HL-60 (cell line): ENCODE results near the gene TNS2.
"Not testable (repeated sequence)": the region's sequence is repeated elsewhere in the genome, so short reads cannot be mapped to it uniquely, and the experiment has no call there.

ENCODE experiments used
- DNase-seq, 2 experiments: peaks; one replicate each; pipeline ENCODE4 v3.0.0-alpha.2; 2010 to 2020; ENCODE audit warnings: low read depth in 1 of 2, low spot score in 1 of 2
- H3K27ac ChIP-seq: fragments of 250-450 bp; sonication (Bioruptor Pico); replicated peaks from 2 replicates; pipeline ENCODE4 v1.5.1; 2020; ENCODE audit warnings: mild to moderate bottlenecking, moderate library complexity
- H3K27me3 ChIP-seq: fragments of 250-450 bp; sonication (Bioruptor Pico); 2 replicates; pipeline ENCODE4 v1.5.1; 2021; ENCODE audit warnings: mild to moderate bottlenecking, moderate library complexity; ENCODE audit not compliant: insufficient read depth, poor library complexity, severe bottlenecking
- H3K4me3 ChIP-seq: replicated peaks from 2 replicates; pipeline ENCODE4 v1.5.1; 2011; ENCODE audit warnings: mild to moderate bottlenecking, control low read depth, low read length; ENCODE audit not compliant: insufficient read depth
- GABPA ChIP-seq: IDR thresholded peaks from 2 replicates; pipeline ENCODE4 v1.6.1; 2012; ENCODE audit warnings: low read depth
- POLR2AphosphoS5 ChIP-seq: IDR thresholded peaks from 2 replicates; pipeline ENCODE4 v1.6.1; 2012; ENCODE audit warnings: low read depth
- SPI1 ChIP-seq: IDR thresholded peaks from 2 replicates; pipeline ENCODE4 v1.6.1; 2012; ENCODE audit warnings: low read depth, mild to moderate bottlenecking, borderline replicate concordance
- TF ChIP-seq, protein P1 (sequence below): IDR thresholded peaks from 2 replicates; pipeline ENCODE4 v1.6.1; 2012; ENCODE audit warnings: low read depth; ENCODE audit not compliant: insufficient replicate concordance
- TF ChIP-seq, protein P2 (sequence below): IDR thresholded peaks from one replicate; pipeline ENCODE4 v1.5.1; 2011; ENCODE audit warnings: low read length, control low read depth, inconsistent platforms; ENCODE audit not compliant: insufficient read depth

Gene TNS2

DNA sequence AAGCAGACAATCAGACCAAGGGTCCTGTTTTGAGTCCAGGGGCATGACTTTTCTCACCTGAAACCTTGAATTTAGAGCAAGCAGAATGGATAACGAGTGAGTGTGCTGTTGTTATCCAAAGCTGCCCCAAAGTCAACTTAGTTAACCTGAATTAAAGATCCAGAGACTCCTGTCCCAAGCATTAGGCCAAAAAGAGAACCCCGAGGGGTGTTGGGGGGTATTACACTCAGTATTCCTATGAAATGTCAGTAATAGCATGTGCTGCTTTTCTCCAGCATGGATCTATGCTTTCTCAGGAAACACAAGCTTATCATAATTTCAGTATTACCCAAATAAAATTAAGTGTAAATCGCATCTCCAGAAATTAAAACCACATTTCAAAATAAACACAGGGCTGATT lies 24.6 kb upstream of the TNS2 start:
- Histone ChIP-seq H3K4me3 (no peak overlapping the region), H3K27ac (no peak overlapping the region), H3K27me3 (no peaks in the 10 kb centered on the region)
- TF ChIP-seq SPI1: no peak
- TF ChIP-seq POLR2AphosphoS5: no peak
- TF ChIP-seq, protein P1, sequence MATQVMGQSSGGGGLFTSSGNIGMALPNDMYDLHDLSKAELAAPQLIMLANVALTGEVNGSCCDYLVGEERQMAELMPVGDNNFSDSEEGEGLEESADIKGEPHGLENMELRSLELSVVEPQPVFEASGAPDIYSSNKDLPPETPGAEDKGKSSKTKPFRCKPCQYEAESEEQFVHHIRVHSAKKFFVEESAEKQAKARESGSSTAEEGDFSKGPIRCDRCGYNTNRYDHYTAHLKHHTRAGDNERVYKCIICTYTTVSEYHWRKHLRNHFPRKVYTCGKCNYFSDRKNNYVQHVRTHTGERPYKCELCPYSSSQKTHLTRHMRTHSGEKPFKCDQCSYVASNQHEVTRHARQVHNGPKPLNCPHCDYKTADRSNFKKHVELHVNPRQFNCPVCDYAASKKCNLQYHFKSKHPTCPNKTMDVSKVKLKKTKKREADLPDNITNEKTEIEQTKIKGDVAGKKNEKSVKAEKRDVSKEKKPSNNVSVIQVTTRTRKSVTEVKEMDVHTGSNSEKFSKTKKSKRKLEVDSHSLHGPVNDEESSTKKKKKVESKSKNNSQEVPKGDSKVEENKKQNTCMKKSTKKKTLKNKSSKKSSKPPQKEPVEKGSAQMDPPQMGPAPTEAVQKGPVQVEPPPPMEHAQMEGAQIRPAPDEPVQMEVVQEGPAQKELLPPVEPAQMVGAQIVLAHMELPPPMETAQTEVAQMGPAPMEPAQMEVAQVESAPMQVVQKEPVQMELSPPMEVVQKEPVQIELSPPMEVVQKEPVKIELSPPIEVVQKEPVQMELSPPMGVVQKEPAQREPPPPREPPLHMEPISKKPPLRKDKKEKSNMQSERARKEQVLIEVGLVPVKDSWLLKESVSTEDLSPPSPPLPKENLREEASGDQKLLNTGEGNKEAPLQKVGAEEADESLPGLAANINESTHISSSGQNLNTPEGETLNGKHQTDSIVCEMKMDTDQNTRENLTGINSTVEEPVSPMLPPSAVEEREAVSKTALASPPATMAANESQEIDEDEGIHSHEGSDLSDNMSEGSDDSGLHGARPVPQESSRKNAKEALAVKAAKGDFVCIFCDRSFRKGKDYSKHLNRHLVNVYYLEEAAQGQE: no peak
- TF ChIP-seq, protein P2, sequence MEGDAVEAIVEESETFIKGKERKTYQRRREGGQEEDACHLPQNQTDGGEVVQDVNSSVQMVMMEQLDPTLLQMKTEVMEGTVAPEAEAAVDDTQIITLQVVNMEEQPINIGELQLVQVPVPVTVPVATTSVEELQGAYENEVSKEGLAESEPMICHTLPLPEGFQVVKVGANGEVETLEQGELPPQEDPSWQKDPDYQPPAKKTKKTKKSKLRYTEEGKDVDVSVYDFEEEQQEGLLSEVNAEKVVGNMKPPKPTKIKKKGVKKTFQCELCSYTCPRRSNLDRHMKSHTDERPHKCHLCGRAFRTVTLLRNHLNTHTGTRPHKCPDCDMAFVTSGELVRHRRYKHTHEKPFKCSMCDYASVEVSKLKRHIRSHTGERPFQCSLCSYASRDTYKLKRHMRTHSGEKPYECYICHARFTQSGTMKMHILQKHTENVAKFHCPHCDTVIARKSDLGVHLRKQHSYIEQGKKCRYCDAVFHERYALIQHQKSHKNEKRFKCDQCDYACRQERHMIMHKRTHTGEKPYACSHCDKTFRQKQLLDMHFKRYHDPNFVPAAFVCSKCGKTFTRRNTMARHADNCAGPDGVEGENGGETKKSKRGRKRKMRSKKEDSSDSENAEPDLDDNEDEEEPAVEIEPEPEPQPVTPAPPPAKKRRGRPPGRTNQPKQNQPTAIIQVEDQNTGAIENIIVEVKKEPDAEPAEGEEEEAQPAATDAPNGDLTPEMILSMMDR: no peak
- TF ChIP-seq GABPA: no peak
- DNase-seq: no peak

DNA sequence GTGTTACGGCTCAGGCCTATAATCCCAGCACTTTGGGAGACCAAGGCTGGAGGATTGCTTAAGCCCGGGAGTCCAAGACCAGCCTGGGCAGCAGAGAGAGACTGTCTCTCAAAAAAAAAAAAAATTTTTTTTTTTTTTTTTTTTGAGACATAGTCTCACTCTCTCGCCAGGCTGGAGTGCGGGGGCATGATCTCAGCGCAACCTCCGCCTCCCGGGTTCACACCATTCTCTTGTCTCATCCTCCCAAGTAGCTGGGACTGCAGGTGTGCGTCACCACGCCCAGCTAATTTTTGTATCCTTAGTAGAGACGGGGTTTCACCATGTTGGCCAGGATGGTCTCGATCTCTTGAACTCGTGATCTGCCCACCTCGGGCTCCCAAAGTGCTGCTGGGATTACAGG lies 22.9 kb upstream of the TNS2 start:
- H3K4me3 ChIP-seq, H3K27ac ChIP-seq, H3K27me3 ChIP-seq, DNase-seq: not testable (repeated sequence)

DNA sequence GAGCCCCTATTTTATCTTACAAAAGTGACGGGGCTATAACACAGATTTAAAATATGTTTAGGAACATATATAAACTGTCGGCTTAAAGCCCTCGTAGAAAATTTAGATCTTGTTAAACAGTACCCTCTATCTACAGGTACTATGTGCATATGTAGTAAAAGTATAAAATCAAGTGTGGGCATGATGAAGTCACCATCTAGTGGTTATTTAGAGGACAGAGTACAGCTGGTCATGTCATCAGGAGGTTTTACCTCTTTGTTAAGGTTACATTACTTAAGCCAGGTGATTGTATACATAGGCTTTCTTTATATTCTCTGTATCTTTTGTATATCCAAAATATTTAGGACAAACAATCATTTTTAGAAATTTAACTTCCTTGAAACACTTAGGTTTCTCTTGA lies 18.2 kb upstream of the TNS2 start:
- TF ChIP-seq, protein P1: no peak
- TF ChIP-seq GABPA: no peak
- TF ChIP-seq POLR2AphosphoS5: no peak
- H3K27ac ChIP-seq: no peak overlapping the region

DNA sequence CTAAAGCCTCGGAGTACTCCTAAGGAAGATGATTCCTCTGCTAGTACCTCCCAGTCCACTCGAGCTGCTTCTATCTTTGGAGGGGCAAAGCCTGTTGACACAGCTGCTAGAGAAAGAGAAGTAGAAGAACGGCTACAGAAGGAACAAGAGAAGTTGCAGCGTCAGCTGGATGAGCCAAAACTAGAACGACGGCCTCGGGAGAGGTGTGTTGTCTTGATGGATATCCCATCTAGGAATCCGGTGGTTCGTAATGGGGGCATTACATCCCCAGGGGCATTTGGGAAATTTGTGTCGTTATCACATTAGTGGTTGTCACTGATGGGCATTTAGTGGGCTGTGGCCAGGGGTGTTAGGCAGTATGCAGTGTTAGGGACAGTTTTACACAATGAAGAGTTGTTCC lies 16.0 kb upstream of the TNS2 start:
- not testable (repeated sequence) for DNase-seq, H3K4me3 ChIP-seq, H3K27me3 ChIP-seq
- 0 out of 2 replicates have a peak overlapping the region, but pooled peaks have one; percentile 24 for H3K27ac ChIP-seq

More for the DNA sequence above, 18.2 kb upstream of the TNS2 start:
- H3K4me3 ChIP-seq: no peak overlapping the region
- no peak for DNase-seq
- H3K27me3 ChIP-seq: no peaks in the 10 kb centered on the region

DNA sequence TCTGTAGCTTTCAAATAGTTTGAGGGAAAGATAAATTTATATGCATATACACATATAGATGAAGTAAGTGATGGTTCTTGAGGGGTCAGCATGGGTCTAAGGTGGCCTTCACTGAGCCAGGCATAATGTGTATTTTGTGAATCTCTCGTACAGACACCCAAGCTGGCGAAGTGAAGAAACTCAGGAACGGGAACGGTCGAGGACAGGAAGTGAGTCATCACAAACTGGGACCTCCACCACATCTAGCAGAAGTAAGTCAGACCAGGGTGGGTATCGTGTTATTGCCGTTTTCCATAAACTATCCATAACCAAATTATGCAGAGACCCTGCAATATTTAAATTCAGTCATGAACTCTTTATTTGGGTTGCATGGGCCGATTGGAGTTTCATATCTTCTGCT lies 15.4 kb upstream of the TNS2 start:
- Histone ChIP-seq H3K4me3 (no peak overlapping the region), H3K27me3 (no peaks in the 10 kb centered on the region), H3K27ac (peak overlapping the region; percentile 24; the same call in 1 of the 2 replicates)
- no peak for DNase-seq
- TF ChIP-seq POLR2AphosphoS5: no peak
- no peak for TF ChIP-seq GABPA
- TF ChIP-seq, protein P2: no peak
- TF ChIP-seq SPI1: no peak
- TF ChIP-seq, protein P1: no peak
